Hepatic stellate cell (primary cell): Measurements from ENCODE around the gene PLIN1.

Source experiments
- DNase-seq: peaks from one replicate; pipeline ENCODE4 v3.0.0; 2011; ENCODE audit warnings: low spot score

PLIN1 gene

DNA sequence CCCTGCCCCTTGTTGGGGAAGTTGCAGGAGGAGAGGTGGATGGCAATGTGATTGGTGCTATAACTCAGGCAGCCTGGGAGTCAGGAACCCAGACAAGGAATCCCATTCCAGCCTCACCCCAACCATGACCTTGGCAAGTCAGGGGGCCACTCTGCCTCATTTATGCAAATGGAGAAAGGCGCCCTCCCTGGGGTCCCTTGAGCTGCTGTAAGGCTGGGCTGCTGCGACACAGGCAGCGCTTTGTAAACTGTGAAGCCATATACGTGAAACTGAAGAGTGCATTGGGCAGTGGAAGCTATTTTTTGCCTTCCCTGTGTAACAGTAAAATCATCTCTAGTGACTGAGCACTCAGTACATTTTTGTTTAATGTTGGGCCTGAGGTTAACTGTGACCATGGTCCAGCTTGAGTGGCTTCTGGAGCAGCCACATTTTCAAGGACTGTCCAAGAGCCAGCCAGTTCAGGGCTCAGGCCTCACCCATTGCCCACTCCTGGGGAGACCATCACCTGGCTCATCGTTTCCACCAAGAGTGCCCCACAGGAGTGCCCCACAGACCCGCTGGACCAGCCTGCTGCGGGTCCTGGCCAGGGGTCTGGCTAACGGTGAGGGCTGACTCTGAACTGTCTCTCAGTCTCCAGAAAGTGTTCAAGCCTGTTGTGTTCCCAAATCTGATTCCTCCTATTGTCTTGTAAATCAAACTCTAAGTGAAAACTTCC, 51.8 kb downstream of the PLIN1 start:
- no peak for DNase-seq

DNA sequence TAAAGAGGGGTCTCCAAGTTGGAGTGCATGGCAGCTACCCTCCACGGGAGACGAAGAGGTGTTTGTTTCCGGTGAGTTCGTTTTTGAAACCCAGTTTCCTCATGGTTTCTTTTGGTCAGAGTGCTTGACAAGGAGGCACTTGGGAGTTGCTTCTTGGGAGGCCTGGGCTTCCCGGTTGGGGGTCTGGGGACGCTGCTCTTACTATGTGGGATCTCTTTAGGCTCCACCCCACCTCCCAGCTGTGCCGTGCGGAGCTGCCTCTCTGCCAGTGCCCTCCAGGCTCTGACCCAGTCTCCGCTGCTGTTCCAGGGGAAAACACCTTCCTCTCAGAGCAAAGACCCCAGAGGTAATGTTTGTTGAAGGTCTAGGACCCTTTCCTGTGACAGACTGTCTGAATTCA, 53.5 kb downstream of the PLIN1 start:
- DNase-seq = no peak

DNA sequence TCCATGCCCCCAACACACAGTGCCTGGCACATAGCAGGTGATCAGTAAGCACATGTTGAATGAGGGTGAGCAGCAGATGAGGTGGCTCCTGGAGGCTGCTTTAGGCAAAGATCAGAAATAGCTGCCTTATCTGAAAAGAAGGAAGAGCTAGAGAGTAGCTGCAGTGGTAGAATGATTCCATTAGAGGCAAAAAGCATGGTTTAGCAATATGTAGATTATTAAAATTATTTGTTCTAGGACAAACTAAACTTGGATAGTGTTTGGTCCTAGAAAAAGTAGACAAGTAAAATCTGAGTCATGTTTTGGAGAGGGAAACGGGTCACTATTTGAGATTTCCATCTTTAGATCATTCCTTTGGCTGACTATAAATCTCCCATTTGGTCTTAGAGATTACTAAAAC, 56.0 kb downstream of the PLIN1 start:
- no peak for DNase-seq

DNA sequence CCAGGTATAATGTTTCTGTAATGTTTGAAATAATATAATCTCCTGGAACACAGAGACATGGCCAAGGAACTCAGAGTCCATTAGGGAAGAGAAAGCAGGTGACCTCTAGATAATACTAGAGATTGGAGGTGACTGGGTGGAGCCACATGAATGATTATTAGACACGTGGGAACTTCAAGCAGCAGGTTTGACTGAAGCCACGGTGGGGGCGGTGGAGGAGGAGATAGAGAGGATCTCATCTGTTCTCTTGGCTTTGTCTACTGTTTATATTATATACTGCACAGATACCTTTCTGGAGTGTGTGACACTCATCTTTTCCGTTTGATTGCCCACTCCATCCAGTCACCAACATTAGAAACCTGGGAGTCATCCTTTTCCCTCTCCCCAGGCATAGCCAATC, 57.6 kb downstream of the PLIN1 start:
- DNase-seq = no peak

DNA sequence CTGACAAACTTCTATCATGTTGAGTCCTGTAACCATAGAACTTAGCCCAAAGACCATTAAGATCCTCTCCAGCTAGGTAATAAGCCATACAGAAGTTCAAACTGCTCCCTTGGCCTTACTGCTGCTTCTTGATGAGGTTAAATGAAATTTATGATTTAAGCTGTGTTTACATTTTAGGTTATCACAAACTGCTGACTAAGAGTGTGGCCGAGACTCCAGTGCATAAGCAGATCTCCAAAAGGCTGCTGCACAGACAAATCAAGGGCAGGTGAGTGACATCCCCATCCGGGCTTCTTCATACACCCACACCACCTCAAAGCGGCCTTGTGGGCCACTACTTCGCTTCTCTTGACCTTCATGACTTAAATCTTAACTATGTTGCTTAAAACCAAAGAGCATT, 62.9 kb downstream of the PLIN1 start:
- no peak for DNase-seq

DNA sequence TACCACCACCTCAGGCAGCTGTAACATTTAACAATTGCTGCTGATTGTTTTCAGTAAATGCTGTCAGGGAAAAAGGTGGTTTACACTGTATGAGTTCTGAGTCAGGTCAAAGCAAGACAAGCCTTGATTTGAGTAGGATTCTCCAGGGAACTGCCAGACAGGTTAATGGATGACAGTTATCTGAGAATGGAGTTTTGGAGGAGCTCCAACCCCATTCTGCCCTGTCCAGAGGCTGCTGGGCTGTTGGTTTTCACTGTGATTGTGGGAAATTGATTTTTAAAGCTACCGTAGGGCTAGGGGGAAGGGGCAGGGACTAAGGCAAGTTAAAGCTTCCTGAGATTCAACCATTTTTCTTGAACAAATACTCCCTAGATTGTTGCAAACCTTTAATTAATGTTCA, 64.0 kb downstream of the PLIN1 start:
- DNase-seq = no peak
